SK-N-SH (cell line): ENCODE measurements around the gene CAVIN1.

ENCODE experiments used
- RAD21 ChIP-seq: IDR thresholded peaks from 2 replicates; pipeline ENCODE4 v1.6.1; 2012; ENCODE audit warnings: mild to moderate bottlenecking, low read length
- SIN3A ChIP-seq: IDR thresholded peaks from 2 replicates; pipeline ENCODE4 v1.6.1; 2012; ENCODE audit warnings: low read depth, mild to moderate bottlenecking, low read length, moderate library complexity, borderline replicate concordance
- TAF1 ChIP-seq: IDR thresholded peaks from 2 replicates; pipeline ENCODE4 v1.6.1; 2012; ENCODE audit warnings: low read depth, mild to moderate bottlenecking, low read length, moderate library complexity, borderline replicate concordance
- TF ChIP-seq, protein P1 (sequence below): IDR thresholded peaks from 2 replicates; pipeline ENCODE4 v1.4.0; 2012; ENCODE audit warnings: low read depth
- TF ChIP-seq, protein P2 (sequence below): fragments of 150-350 bp; IDR thresholded peaks from 2 replicates; pipeline ENCODE4 v1.6.1; 2017; ENCODE audit warnings: antibody characterized with exemption, low read length, low read depth, borderline replicate concordance

GRCh38 chr17:42381898-42382297, 41.2 kb downstream of the CAVIN1 start:
- TF ChIP-seq, protein P1, sequence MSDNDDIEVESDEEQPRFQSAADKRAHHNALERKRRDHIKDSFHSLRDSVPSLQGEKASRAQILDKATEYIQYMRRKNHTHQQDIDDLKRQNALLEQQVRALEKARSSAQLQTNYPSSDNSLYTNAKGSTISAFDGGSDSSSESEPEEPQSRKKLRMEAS = no peak
- TF ChIP-seq RAD21 = no peak
- TF ChIP-seq TAF1 = no peak
- no peak for TF ChIP-seq SIN3A
- TF ChIP-seq, protein P2, sequence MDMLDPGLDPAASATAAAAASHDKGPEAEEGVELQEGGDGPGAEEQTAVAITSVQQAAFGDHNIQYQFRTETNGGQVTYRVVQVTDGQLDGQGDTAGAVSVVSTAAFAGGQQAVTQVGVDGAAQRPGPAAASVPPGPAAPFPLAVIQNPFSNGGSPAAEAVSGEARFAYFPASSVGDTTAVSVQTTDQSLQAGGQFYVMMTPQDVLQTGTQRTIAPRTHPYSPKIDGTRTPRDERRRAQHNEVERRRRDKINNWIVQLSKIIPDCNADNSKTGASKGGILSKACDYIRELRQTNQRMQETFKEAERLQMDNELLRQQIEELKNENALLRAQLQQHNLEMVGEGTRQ = no peak
